WERI-Rb-1 (cell line): ENCODE results near the gene HMGN2.
"Not testable (repeated sequence)": the region's sequence is repeated elsewhere in the genome, so short reads cannot be mapped to it uniquely, and the experiment has no call there.

ENCODE experiments used
- DNase-seq: peaks from one replicate; pipeline ENCODE4 v3.0.0-alpha.2; 2020
- H3K27ac ChIP-seq: fragments of 250-450 bp; sonication (Bioruptor Pico); 2 replicates; pipeline ENCODE4 v1.5.1; 2020; ENCODE audit warnings: mild to moderate bottlenecking, moderate library complexity
- H3K27me3 ChIP-seq: fragments of 250-450 bp; sonication (Bioruptor Pico); 2 replicates; pipeline ENCODE4 v1.5.1; 2021; ENCODE audit warnings: mild to moderate bottlenecking, low read depth, moderate library complexity; ENCODE audit not compliant: insufficient read depth, severe bottlenecking
- H3K36me3 ChIP-seq: fragments of 250-450 bp; sonication (Bioruptor Pico); 2 replicates; pipeline ENCODE4 v1.5.1; 2020; ENCODE audit warnings: mild to moderate bottlenecking, moderate library complexity
- H3K4me3 ChIP-seq: 2 replicates; pipeline ENCODE4 v1.5.1; 2011; ENCODE audit warnings: low read depth, mild to moderate bottlenecking, control low read depth, low read length
- H3K9me3 ChIP-seq: fragments of 250-450 bp; sonication (Bioruptor Pico); 2 replicates; pipeline ENCODE4 v1.5.1; 2021; ENCODE audit warnings: mild to moderate bottlenecking, moderate library complexity; ENCODE audit not compliant: severe bottlenecking
- TF ChIP-seq, protein P1 (sequence below): IDR thresholded peaks from 2 replicates; pipeline ENCODE4 v1.5.1; 2011; ENCODE audit warnings: low read depth, mild to moderate bottlenecking, control low read depth, inconsistent platforms, low read length

Gene HMGN2

DNA sequence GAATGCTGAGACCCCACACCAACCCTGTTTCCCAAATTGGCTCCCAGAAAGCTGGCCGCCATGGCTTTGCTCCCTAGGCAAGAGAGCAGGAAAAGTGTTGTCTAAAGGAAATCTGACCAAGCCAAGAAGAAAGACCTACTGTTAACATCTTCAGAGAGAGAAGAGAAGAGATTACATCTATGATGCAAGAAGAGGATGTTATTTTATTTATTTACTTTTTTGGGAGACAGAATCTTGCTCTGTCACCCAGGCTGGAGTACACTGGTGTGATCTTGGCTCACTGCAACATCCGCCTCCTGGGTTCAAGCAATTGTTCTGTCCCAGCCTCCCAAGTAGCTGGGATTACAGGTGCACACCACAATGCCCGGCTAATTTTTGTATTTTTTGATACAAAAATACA lies 21.7 kb downstream of the HMGN2 start:
- Histone ChIP-seq H3K9me3 (no peaks in the 10 kb centered on the region), H3K27me3 (no peaks in the 10 kb centered on the region), H3K27ac (no peak overlapping the region), H3K36me3 (no peaks in the 10 kb centered on the region), H3K4me3 (no peak overlapping the region)
- DNase-seq: no peak
- TF ChIP-seq, protein P1, sequence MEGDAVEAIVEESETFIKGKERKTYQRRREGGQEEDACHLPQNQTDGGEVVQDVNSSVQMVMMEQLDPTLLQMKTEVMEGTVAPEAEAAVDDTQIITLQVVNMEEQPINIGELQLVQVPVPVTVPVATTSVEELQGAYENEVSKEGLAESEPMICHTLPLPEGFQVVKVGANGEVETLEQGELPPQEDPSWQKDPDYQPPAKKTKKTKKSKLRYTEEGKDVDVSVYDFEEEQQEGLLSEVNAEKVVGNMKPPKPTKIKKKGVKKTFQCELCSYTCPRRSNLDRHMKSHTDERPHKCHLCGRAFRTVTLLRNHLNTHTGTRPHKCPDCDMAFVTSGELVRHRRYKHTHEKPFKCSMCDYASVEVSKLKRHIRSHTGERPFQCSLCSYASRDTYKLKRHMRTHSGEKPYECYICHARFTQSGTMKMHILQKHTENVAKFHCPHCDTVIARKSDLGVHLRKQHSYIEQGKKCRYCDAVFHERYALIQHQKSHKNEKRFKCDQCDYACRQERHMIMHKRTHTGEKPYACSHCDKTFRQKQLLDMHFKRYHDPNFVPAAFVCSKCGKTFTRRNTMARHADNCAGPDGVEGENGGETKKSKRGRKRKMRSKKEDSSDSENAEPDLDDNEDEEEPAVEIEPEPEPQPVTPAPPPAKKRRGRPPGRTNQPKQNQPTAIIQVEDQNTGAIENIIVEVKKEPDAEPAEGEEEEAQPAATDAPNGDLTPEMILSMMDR: no peak

DNA sequence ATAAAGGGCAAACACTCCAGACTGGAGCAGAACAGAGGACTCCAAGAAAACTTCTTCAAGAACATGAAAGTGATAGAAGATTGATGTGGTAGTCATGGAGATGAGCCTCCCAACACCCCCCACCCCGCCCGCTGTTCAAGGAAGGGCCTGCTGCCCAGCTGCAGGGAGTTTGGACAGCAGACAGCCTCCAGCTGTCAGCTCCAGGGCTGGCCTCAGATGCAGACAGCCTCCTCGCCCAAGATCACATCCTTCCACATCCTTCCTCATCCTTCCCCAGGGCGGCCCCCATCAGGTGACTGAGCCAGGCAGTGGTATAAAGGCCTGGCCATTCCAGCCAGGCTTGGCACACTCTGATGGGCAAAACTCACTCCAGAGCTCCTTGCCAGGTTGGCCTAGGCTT lies 24.6 kb downstream of the HMGN2 start:
- TF ChIP-seq, protein P1: no peak
- no peaks in the 10 kb centered on the region for H3K36me3 ChIP-seq
- no peaks in the 10 kb centered on the region for H3K9me3 ChIP-seq
- H3K27ac ChIP-seq: no peak overlapping the region
- H3K4me3 ChIP-seq: no peak overlapping the region
- DNase-seq: no peak
- no peaks in the 10 kb centered on the region for H3K27me3 ChIP-seq

DNA sequence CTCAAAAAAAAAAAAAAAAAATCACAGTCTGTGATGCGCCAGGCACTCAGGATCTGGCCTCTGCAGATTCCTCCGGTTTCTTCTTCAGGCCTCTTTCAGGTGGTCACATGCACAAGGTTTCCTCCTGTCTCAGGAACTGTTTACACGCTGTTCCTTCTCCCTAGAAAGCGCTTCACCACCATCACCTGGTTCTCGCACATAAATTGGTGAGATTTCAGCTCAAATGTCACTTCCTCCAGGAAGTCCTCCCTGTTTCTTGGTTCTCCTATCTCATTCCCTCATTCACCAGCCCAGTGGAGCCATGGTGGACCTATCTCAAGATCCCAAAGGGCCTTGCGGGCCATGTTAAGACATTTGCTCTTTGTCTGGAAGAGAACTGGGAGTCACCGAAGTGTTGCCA lies 26.7 kb downstream of the HMGN2 start:
- Histone ChIP-seq H3K27me3 (no peaks in the 10 kb centered on the region), H3K4me3 (no peak overlapping the region), H3K36me3 (no peaks in the 10 kb centered on the region), H3K27ac (no peak overlapping the region), H3K9me3 (no peaks in the 10 kb centered on the region)
- TF ChIP-seq, protein P1: no peak
- no peak for DNase-seq

DNA sequence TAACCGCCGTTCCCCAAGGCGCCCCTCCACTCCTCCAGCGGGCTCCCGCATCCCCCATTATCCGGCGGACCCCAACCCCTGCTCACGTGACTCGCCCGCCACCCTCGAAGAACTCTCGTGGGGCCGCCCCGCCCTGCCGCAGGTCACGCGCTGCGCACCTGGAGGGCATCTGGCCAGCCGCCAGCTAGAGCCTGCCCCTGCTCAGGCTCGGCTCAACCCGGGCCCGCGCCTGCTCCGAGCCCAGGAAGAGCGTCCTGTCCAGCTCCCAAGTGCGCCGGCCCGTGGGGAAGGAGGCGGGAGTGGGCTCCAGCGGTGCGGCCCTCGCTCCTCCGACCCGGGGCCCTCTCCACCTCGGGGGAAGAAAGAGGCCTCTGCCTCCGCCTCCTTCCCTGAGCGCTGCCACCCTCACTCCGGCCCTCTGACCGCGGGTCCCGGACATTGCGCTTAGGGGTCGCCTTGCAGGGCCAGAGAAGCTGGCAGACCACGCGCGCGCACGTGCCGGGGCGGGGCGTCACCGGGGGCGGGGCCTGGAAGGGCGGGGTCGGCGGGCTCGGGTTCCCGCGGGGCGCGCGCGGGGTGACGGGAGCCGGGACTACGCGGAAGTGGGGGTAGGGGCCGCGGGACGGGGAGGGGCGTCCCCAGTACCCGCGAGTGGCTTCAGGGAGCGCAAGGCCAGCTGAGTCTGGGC lies 28.4 kb downstream of the HMGN2 start:
- Histone ChIP-seq H3K27ac (peak overlapping the region; percentile 83), H3K9me3 (no peaks in the 10 kb centered on the region), H3K36me3 (no peaks in the 10 kb centered on the region), H3K4me3 (peak overlapping the region; percentile 72), H3K27me3 (no peaks in the 10 kb centered on the region)
- TF ChIP-seq, protein P1: no peak
- peak; percentile 88 for DNase-seq

DNA sequence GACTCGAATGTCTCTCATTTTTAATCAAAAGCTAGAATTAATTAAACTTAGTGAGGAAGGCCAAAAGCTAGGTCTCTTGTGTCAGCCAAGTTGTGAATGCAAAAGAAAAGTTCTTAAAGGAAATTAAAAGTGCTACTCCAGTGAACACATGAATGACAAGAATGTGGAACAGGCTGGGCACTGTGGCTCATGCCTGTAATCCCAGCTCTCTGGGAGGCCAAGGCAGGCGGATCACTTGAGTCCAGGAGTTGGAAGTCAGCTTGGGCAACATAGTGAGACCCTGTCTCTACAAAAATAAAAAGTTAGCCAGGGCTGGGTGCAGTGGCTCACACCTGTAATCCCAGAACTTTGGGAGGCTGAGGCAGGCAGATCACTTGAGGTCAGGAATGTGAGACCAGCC lies 38.5 kb downstream of the HMGN2 start:
- not testable (repeated sequence) for H3K27me3 ChIP-seq, H3K9me3 ChIP-seq, H3K27ac ChIP-seq, H3K4me3 ChIP-seq, H3K36me3 ChIP-seq, DNase-seq

DNA sequence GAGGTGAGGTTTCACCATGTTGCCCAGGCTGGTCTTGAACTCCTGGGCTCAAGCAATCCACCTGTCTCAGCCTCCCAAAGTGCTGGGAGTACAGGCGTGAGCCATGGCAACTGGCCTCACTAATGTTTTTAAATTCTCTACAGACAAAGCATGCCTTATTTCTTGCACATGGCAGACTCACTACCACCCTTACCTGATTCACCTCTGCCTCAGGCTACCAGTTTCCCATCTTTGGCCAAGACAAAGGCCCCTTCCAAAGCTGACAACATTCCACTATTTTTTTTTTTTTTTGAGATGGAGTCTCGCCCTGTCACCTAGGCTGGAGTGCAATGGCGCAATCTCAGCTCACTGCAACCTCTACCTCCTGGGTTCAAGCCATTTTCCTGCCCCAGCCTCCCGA lies 43.6 kb downstream of the HMGN2 start:
- not testable (repeated sequence) for H3K36me3 ChIP-seq, DNase-seq, H3K4me3 ChIP-seq, H3K27ac ChIP-seq, H3K27me3 ChIP-seq, H3K9me3 ChIP-seq
